ENCODE results near the gene SULT6B1.

DNA sequence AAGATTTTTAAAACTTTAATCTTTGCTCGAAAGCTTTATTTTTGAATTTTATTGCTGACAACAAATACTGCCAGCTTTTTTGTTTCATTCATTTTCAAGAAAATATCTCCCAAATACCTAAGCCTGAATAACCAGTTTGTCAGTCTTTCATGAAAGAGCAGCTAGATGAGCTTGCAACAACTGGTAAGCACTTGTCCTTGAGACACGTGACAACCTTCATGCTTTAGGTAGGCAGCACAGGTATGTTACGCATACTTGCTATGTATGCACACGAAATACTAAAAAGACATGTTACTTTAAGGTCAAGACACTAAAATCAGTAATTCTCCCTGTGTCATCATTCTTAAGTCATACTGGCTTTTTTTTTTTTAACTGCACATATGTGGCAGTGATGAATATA lies 30.6 kb upstream of the SULT6B1 start:
- TF ChIP-seq POLR2A (IDR thresholded peaks at IDR 0.05) (no peak), EP300 (IDR thresholded peaks at IDR 0.05) (no peak), POLR2AphosphoS5 (IDR thresholded peaks at IDR 0.05) (no peak)
- TF ChIP-seq, protein P1, sequence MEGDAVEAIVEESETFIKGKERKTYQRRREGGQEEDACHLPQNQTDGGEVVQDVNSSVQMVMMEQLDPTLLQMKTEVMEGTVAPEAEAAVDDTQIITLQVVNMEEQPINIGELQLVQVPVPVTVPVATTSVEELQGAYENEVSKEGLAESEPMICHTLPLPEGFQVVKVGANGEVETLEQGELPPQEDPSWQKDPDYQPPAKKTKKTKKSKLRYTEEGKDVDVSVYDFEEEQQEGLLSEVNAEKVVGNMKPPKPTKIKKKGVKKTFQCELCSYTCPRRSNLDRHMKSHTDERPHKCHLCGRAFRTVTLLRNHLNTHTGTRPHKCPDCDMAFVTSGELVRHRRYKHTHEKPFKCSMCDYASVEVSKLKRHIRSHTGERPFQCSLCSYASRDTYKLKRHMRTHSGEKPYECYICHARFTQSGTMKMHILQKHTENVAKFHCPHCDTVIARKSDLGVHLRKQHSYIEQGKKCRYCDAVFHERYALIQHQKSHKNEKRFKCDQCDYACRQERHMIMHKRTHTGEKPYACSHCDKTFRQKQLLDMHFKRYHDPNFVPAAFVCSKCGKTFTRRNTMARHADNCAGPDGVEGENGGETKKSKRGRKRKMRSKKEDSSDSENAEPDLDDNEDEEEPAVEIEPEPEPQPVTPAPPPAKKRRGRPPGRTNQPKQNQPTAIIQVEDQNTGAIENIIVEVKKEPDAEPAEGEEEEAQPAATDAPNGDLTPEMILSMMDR (IDR thresholded peaks at IDR 0.05): no peak

Measured in gastroesophageal sphincter (tissue), 3 donors.